Stimulated activated CD8-positive, alpha-beta memory T cell treated with anti-CD3 and anti-CD28 coated beads, Interleukin-12 subunit alpha, Interleukin-12 subunit beta, amount 100 ng/mL, for 24 hours (primary cell): ENCODE data around the gene TRAF3.
"Not testable (repeated sequence)": the region's sequence is repeated elsewhere in the genome, so short reads cannot be mapped to it uniquely, and the experiment has no call there.

Experiments used
- DNase-seq: peaks from one replicate; pipeline ENCODE4 v3.0.0-alpha.2; 2020; ENCODE audit errors: extremely low read depth

The TRAF3 gene

DNA sequence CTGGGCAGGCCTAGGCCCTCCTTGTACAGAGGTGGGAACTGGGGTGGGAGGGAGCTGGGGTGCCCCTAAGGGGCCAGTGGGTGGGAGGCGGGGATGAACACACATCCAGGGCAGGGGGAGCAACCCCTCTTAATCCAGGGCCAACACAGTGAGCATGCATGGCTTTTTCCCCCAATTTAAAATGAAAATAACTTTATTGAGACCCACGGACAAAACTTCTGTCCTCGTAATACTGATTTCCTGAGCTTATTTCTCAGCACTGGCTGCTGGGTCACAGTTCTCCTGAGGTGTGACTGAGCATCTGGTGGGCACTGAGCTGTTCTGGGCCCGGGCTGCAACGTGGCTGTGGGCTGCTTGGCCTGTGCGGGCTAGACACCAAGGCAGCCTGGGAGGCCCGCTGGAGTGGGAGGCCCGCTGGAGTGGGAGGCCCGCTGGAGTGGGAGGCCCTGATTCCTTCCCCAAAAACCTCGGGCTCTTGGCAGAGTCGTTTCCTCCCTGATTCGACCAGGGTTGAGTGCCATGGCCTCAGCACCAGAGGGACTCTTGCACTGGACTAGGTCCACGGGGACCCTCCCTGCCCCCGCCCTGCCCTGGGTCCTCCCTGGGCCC lies 24.9 kb upstream of the TRAF3 start:
- DNase-seq, result no peak

DNA sequence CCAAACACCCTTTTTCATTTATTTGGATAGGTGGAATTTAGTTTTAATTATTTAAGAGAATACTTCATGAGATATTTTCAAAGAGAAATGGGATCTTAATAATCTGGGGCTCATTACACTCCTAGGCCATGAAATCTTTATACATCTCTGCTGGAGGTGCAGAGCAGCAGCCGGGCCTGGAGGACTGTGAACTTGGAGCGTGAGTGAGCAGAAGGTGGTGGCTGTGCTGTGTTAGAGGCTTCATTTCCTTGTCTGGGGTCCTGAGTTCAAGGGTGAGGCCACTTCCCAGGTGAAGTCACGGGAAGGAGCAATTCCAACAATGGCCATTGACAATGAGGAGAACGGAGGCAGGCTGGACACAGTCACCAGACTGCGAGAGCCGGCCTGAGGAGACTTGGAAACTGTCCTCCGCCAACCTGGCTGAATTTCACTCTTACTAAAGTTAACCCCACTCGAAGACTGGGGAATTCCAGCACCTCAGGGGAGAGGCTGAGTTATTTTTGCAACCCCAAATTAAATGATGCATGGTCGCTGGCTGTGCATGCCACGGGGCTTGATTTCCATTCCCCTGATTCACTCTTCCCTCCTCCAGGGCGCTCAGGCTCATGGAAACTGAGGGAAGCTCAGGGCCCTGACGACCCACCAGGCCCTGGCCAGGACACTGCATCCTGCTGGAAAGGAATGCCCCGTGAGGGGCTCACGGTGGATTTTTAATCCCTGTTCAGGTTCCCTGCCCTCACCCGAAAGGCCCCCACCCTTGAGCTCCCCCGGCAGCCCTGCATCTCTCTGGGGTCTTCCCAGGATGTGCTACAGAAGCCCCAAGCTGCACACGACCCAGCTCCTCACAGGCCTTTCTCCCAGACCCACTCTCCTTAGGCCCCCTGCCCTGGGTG lies 22.6 kb upstream of the TRAF3 start:
- no peak for DNase-seq

DNA sequence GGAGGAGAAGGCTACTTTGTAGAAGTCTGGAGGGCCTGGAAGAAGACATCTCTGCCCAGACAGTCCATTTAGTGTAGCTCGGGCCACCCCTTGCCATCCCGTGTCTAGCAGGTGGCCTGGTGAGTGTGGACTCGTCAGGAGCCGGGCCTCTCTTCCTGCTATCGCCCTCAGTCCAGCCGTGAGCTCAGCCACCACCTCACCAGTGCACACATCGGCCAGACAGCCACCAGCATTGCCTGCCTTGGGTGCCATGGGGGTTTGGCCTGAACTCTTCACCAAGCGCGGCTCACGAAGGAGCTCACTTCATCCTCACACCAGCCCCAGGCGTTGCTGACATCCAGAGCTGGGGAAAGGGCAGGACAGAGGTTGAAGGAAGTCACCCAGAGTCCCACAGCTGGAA lies 19.6 kb upstream of the TRAF3 start:
- DNase-seq, result no peak

DNA sequence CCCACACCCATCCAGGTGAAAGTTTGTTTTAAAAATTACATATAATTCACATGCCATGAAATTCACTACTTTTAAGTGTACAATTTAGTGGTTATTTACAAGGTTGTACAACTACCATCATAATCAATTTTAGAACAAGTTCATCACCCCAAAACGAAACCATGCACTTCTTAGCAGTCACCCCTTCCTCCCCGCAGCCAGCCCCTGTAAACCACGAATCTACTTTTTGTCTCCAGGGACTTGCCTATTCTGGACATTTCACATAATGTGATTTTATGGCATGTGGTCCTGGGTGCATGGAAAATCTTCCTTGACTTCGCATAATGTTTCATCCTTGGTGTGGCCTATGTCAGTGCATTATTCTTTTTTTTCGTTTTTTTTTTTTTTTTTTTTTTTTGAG lies 19.2 kb upstream of the TRAF3 start:
- DNase-seq, result no peak

DNA sequence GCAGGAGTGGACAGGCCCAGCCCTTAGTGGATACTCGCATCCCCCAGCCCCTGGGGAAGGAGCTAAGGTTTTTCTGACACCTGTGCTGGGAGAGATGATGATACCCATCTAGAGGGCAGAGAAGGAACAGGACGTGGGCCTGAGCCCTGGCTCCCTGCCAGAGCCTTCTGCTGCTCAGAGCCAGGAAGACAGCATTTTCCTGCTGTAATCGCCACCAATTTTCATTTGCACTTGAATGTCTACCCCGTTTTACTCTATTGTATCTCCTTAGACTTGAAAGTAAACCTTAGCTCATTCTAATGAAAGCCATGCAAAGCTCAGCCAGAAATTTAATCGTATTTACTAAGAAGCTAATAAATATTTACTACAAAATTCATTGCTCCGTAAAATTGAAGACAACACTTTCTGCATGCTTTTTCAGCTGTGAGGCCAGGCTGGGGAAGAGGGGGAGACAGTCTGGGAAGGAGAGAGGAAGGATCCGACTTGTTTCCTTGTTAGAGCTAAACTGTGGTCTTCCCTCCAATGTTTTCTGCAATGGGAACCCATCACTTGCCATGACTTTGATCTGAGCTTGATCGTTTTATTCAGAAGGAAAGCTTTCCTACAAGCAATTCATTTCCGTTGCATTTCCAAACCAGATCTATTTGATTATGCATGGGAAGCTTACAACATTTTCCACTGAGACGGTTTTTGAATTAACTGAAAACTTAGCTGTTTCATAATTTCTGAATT lies 17.6 kb upstream of the TRAF3 start:
- DNase-seq, result no peak

DNA sequence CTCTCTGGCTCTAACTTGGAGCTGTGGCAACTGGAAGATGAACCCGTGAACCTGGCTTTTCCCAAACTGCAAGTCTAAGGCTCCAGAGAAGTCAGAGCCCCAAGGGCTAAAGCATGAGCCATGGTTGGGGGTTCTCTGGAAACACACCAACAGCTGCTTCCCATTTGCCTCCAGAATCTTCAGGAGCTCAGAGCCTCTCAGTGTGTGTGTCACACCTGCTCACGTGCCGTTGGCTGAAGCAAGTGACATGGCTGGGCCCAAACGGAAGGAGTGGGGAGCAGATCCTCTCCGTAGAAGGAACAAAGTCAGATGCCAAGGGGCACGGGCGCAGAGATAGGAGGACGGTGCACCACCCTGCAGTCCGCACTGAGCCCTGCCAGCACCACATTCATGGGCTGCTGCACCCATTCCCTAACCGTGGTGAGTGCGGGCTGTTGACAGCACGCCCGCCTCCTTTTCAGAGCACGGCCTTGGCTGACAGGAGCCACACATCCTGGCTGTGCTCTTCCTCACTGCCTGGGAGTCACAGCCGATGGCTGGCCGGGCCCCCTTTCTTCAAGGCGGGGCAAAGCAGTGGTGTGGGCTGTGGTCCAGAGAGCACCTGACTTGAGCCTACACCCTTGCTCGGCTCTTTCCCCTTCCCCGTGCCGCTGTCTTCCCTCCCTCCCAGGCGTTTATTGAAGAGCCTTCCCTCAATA lies 16.6 kb upstream of the TRAF3 start:
- no peak for DNase-seq

DNA sequence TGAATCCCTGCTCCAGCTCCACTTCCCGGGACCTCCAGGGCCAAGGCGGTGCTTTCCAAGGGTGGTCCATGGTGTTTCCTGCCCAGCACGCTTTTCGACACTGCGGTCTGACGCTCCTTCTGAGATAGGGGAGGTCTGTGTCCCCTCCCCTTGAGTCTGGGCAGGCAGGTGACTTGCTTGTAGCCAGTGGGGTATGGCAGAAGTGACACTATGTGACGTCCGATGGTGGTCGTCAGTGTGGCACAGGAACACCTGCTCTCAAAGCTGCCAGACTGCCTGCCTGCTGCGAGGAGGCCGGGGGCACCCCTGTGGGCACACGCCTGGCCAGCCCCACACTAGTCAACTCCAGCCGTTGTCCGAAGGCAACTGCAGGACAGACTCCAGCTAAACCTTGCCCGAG lies 16.0 kb upstream of the TRAF3 start:
- no peak for DNase-seq

DNA sequence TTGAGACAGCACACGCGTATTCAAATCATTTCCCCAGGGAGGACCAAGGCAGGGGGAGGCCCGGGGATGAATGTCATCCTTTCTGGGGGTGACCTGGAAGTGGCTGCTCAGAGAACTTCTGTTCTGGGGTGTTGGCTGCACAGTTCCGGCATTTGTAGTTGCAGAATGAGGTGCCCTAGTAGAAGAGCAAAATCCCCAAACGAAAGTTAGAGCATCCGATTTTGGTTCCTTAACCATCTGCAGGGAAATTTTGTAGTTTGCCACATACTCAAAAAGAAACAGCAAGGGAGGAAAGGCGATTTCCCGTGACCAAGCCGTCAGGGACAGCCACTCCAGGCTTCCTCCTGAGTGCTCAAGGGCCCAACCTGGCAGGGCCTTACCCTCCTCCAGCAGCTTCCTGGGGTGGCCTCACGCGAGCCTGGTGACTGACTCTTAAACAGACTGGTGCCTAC lies 13.0 kb upstream of the TRAF3 start:
- no peak for DNase-seq

DNA sequence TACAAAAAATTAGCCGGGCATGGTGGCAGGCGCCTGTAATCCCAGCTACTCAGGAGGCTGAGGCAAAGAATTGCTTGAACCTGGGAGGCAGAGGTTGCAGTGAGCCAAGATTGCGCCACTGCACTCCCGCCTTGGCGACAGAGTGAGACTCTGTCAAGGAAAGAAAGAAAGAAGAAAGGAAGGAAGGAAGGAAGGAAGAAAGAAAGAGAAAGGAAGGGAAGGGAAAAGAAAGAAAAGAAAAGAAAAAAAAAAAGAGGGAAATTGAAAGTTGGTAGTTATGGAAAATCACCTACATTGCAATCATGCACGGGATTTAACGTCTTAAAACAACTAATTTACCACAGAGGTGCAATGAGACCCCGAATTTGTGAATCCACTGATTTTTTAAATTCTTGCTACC lies 11.5 kb upstream of the TRAF3 start:
- DNase-seq, result not testable (repeated sequence)

DNA sequence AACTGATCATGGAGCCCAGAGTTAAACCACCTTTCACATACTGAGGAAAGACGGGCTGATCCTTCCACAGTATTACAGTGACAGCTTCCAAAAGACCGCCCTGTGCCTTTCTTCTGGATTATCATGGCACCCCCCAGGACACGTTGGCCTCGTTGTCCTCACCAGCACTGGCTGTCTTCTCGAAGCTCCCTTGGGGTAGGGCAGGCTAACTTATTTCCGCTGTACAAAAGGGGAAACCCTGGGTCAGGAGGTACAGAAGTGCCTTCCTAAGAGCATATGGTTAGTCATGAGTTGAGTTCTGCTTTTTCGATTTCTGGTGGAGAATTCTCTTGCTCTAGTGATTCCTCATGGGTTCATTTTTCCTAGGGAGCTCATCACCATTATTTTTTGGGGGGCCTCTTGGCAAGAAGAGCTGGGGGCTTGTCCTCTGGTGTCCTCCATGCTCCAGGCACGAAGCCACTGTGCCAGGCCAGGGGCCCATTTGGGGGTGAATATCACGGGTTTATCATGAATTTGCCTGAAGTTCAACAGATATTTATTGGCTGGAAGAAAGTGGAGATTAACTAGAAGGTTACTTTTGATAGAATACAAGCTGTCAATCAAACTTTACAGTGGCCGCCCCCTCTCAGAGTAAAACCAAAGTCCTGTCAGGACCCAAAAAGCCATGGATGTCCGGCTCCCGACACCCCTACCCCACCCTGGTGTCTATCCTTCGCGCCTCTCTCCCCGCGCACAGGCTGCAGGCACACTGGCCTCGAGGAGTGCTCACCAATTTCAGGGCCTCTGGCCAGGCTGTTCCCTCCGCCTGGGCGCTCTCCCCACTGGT lies 8.8 kb upstream of the TRAF3 start:
- no peak for DNase-seq

DNA sequence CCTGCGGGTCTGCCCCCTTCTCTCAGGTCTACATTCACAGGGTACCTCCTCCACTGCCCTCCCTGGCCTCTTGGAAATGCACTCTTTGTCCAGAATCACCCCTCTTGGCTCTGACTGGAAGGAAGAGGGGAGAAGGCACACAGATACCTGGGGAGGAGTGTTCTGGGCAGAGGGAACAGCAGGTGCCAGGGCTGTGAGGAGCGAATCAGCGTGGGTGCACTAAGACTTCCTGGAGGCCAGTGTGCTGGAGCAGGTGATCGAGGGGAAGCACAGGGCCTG lies 8.3 kb upstream of the TRAF3 start:
- no peak for DNase-seq

DNA sequence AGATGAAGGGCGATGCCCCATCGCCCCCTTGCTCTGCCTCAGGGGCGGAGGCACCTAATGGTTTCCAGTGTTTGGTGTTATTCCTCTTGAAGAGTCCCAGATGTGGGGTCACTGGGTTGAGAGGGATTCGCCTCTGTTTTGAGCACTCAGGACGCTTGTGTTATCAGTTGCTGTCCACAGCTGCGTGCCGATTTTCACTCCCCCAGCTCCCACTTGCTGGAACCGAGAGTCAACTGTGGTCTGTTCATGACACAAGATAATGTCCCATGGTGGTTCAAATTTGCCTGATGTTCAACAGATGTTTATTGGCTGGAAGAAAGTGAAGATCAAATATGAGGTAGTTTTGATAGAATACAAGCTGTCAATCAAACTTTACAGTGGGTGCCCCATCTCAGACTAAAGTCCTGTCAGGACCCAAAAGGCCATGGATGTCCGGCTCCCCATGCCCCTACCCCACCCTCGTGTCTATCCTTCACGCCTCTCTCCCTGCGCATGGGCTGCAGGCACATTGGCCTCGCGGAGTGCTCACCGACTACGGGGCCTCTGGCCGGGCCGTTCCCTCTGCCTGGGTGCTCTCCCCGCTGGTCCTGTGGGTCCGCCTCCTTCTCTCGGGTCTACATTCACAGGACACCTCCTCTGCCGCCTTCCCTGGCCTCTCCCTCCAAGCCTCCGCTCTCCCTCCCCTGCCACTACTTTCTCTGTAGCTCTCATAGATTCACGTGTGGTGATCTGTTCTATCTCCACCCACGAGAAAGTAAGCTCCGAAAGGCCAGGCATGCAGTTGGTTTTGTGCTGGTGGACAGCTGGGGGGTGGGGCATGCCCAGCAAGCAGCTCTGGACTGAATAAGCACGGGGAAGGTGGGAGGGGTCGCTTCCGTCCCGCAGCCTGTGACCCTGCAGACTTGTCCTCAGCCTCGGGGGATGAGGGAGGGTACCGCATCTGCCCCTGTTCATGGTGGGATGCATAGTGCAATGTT lies 6.8 kb upstream of the TRAF3 start:
- no peak for DNase-seq

DNA sequence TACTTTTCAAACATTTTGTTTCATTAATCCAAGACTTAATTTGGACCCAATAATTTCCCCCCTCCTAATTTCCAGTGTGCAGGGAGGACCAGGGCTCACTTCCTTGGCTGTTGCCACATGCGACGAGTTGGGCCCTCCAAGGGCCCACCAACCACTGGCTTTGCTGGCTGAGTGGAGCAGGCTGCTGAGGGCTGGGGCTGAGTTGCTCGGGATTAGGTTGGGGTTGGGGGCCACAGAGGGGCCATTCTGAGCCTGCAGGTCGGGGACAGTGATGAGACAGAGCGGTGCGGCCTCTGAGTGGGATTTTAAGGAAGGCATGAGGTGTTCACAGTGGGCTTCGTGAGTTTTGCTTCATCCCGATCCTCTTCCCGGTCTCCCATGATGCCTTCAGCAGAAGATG lies 6.1 kb upstream of the TRAF3 start:
- DNase-seq, result no peak

DNA sequence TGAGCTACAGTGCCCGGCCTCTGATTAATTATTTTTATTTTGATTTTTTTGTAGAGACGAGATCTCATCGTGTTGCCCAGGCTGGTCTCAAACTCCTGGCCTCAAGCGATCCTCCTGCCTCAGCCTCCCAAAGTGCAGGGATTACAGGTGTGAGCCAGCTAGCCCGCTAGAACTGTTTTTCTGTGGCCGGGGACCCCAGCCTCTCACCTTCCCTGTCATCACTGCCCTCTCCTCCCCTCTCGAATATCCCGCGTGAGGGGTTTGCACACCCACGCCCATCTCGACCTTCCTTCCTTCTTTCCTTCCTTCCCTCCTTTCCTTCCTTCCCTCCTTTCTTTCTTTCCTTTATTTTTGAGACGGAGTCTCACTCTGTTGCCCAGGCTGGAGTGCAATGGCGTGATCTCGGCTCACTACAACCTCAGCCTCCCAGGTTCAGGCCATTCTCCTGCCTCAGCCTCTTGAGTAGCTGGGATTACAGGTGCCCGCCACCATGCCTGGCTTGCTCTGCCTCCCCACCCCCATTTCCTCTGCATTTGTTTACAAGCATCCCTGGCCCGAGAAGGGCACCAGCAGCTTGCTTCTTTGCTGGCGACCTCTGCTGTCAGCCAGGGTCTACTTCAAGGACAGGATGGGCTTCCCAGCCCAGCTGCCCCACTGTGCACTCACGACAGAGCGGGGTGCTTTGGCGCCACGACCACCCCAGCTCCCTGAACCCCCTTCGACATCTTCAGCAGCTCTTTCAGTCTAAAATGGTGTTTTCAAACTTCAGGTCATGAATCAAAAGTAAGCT lies 4.3 kb upstream of the TRAF3 start:
- DNase-seq, result no peak

DNA sequence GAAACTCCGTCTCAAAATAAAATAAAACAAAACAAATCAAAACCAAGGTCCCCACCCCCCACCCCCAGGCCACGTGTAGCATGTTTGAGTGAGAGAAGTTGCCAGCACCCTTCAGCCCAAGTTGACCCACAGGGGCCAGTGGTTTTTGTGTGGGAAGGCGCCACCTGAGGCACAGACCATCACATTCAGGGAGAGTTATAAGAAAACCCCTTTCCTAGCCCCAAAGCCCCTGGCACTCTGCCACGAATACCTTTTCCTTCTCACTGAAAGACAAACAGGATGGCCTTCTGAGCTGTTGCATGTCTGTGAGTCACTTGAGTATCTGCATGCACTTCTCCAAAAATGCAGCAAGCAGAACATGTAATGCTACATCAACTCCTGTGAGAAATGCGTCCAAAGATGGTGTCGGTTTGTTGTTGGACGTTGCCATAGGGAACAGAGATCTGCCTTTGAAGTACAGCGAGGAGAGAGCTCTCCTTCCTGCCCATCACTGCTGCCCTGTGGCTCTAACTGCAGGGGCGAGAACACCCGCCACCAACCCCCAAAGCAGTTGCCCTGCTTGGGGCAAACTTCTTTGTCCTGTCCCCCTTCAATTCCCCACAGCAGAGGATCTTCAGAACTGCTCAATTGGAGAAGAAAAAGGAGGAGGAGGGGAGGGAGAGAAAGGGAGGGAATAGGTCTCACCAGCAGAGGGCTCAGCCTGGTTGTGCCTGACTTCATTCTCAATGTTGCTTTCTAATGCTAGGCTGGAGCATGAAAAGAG lies 2.7 kb upstream of the TRAF3 start:
- DNase-seq, result no peak

DNA sequence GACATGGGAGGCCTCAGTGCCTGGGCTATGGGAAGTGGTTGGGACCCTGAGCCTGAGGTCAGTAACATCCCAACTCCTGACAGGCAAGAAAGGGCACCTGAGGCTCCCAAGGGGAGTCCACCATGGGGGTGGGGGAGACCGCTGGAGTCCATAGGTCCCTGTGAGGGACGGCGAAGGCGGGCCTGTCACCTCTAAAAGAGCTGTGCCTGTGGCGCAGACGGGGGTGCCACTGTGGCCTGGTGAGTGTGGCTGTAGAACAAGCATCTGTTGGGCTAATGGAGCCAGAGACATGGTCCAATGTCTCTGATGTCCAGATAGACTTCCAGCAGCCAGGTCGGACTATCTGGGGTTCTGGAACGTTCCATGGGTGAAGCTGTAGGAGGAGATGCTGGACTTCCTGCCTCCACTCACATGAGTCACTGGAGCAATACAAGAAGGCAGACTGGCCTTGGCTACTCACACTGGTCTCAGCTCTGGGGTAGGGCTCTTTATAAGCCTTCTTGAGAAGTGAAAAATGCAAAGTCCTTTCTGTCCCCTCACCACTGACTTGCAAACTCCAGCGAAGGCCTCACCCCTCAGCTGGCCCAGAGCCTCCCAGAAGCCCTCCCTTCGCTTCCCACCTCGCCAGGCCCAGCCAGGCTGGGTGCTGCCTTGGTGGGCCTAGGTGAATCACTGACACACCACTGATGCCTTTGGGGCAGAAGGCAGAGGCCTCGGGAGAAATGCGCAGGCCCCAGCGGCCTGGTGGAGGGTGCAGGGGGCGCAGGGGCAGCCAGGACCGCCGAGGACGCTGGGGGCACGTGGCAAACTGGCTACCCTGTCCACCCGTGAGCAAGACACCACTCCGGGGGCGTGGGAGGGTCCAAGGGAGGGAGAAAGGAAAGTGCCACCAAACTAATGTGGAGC lies 1.1 kb upstream of the TRAF3 start:
- DNase-seq, result no peak

DNA sequence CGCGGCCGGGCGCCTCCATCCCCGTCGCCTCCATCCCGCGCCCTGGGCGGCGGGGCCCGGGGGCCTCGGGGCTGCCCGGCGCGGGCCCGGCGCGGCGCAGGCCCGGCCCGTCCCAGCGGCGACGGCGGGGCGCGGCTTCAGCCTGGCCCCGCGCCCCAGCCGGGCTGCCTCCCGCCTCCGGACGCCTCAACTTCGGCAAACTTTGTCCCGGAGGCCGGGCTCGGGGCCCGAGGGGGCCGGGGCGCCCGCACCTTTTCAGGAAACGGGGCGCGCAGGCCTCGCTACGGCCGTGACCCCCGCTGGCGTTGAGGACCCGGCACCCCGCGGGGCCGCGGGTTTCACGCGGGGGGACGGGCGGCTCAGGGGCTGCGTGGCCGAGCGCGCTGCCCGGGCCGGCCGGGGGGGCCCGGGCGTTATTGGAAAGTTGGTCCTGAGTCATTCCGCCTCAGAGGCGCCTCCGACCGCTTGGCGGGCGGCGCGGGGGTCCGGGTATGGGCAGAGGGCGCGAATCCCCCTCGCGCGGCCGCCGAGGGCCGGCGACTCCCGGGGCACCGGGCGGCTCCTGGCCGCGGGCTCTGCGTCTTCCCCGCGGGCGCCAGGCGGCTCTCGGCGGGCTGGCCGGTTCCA lies 575 bp downstream of the TRAF3 start:
- DNase-seq, result no peak
